GM23338 (cell line): Measurements from ENCODE around the gene SAC3D1. TPM values are rescaled to one million over a fixed set of nuclear protein-coding genes. Genes with fewer than 3 reads are reported as not detected.

Experiments used
- ATAC-seq: fragments of 200-7000 bp; cut with Tn5 transposase; 3 replicates; pipeline ENCODE4 v1.9.1; 2020
- DNase-seq: peaks from one replicate; pipeline ENCODE4 v3.0.0-alpha.2; 2015; ENCODE audit warnings: low spot score
- H2AFZ ChIP-seq: fragments of 200-600 bp; sonication (generic); 2 replicates; pipeline ENCODE4 v1.8.0; 2016; ENCODE audit warnings: antibody characterized with exemption, mild to moderate bottlenecking, moderate library complexity
- H3F3A ChIP-seq: fragments of 200-600 bp; sonication (generic); replicated peaks from 2 replicates; pipeline ENCODE4 v1.8.0; 2017; ENCODE audit warnings: antibody characterized with exemption, mixed run types, low read depth
- H3K27ac ChIP-seq: fragments of 200-600 bp; sonication (generic); 2 replicates; pipeline ENCODE4 v1.6.1; 2016; ENCODE audit warnings: low read depth
- H3K27me3 ChIP-seq: fragments of 200-600 bp; sonication (generic); 2 replicates; pipeline ENCODE4 v1.8.0; 2016; ENCODE audit warnings: mild to moderate bottlenecking, mixed run types, moderate library complexity; ENCODE audit not compliant: insufficient read depth
- H3K36me3 ChIP-seq: fragments of 200-600 bp; sonication (generic); 2 replicates; pipeline ENCODE4 v1.8.0; 2016; ENCODE audit warnings: mild to moderate bottlenecking; ENCODE audit not compliant: insufficient read depth
- H3K4me1 ChIP-seq: fragments of 200-600 bp; sonication (generic); 2 replicates; pipeline ENCODE4 v1.8.0; 2016; ENCODE audit warnings: mild to moderate bottlenecking, moderate library complexity; ENCODE audit not compliant: insufficient read depth
- H3K4me2 ChIP-seq: fragments of 200-600 bp; sonication (generic); 2 replicates; pipeline ENCODE4 v1.7.1; 2017; ENCODE audit warnings: mixed run types
- H3K4me3 ChIP-seq: fragments of 200-600 bp; sonication (generic); 2 replicates; pipeline ENCODE4 v1.6.1; 2016; ENCODE audit warnings: mixed run types
- H3K79me2 ChIP-seq: fragments of 200-600 bp; sonication (generic); replicated peaks from 2 replicates; pipeline ENCODE4 v1.8.0; 2017; ENCODE audit warnings: mild to moderate bottlenecking; ENCODE audit not compliant: insufficient read depth
- H3K9me2 ChIP-seq: fragments of 200-600 bp; sonication (generic); 2 replicates; pipeline ENCODE4 v1.8.0; 2017; ENCODE audit not compliant: insufficient read depth
- H4K20me1 ChIP-seq: fragments of 200-600 bp; sonication (generic); replicated peaks from 2 replicates; pipeline ENCODE4 v1.8.0; 2017; ENCODE audit warnings: mild to moderate bottlenecking; ENCODE audit not compliant: insufficient read depth
- H3K27ac Mint-ChIP-seq: 2 replicates; pipeline ENCODE4 v1.8.0; 2020; ENCODE audit warnings: inconsistent platforms, mild to moderate bottlenecking, moderate library complexity, mixed read lengths
- H3K27me3 Mint-ChIP-seq: 3 replicates; pipeline ENCODE4 v1.8.0; 2022; ENCODE audit warnings: low read depth, mild to moderate bottlenecking, moderate library complexity, mixed read lengths, inconsistent platforms; ENCODE audit not compliant: insufficient read depth, poor library complexity
- H3K36me3 Mint-ChIP-seq: 3 replicates; pipeline ENCODE4 v1.8.0; 2021; ENCODE audit warnings: low read depth, mild to moderate bottlenecking, inconsistent platforms, moderate library complexity, mixed read lengths
- H3K4me1 Mint-ChIP-seq: 3 replicates; pipeline ENCODE4 v1.8.0; 2020; ENCODE audit warnings: mild to moderate bottlenecking, inconsistent platforms, mixed read lengths
- H3K4me3 Mint-ChIP-seq: 3 replicates; pipeline ENCODE4 v1.8.0; 2021; ENCODE audit warnings: moderate library complexity, mild to moderate bottlenecking, inconsistent platforms, mixed read lengths
- H3K9me3 Mint-ChIP-seq: 3 replicates; pipeline ENCODE4 v1.8.0; 2020; ENCODE audit warnings: moderate library complexity, mild to moderate bottlenecking, inconsistent platforms, mixed read lengths
- EZH2phosphoT487 ChIP-seq: fragments of 200-600 bp; sonication (generic); IDR thresholded peaks from one replicate; pipeline ENCODE4 v1.8.1; 2018; ENCODE audit warnings: antibody characterized with exemption; ENCODE audit not compliant: unreplicated experiment
- JUNB ChIP-seq: IDR thresholded peaks from one replicate; pipeline ENCODE4 v1.6.1; 2016; ENCODE audit warnings: antibody characterized with exemption; ENCODE audit not compliant: unreplicated experiment
- NANOG ChIP-seq: IDR thresholded peaks from 2 replicates; pipeline ENCODE4 v1.6.1; 2016; ENCODE audit warnings: antibody characterized with exemption, borderline replicate concordance
- POLR2AphosphoS5 ChIP-seq: IDR thresholded peaks from 2 replicates; pipeline ENCODE4 v1.6.1; 2016; ENCODE audit warnings: antibody characterized with exemption, low read depth
- STAT1 ChIP-seq: IDR thresholded peaks from one replicate; pipeline ENCODE4 v1.6.1; 2016; ENCODE audit warnings: antibody characterized with exemption; ENCODE audit not compliant: unreplicated experiment
- ZNF114 ChIP-seq: fragments of 250-450 bp; sonication (Bioruptor Pico); IDR thresholded peaks from 2 replicates; pipeline ENCODE4 v1.5.0; 2020; ENCODE audit warnings: mild to moderate bottlenecking, moderate library complexity
- polyA plus RNA-seq: library from polyadenylated mRNA; unstranded; fragments of >200 nt; fragmentation: Nextera tagmentation; extraction: Ambion mirVana; gene quantifications from 2 replicates; pipeline ENCODE4 v1.2.1, GENCODE V29; 2016
- total RNA-seq: library from RNA; depleted of rRNA; stranded (reverse); fragments of >200 nt; shearing (Covaris generic); gene quantifications from 2 replicates; pipeline ENCODE4 v1.2.3, GENCODE V29; 2014
- TF ChIP-seq, protein P1 (sequence below): fragments of 250-450 bp; sonication (Bioruptor Pico); IDR thresholded peaks from 2 replicates; pipeline ENCODE4 v1.5.0; 2020; ENCODE audit warnings: mild to moderate bottlenecking, moderate library complexity

SAC3D1 gene
- total and polyA plus RNA-seq, 2 experiments from 2014 or later: 21.6 to 30.3 TPM

- TF ChIP-seq, protein P1, sequence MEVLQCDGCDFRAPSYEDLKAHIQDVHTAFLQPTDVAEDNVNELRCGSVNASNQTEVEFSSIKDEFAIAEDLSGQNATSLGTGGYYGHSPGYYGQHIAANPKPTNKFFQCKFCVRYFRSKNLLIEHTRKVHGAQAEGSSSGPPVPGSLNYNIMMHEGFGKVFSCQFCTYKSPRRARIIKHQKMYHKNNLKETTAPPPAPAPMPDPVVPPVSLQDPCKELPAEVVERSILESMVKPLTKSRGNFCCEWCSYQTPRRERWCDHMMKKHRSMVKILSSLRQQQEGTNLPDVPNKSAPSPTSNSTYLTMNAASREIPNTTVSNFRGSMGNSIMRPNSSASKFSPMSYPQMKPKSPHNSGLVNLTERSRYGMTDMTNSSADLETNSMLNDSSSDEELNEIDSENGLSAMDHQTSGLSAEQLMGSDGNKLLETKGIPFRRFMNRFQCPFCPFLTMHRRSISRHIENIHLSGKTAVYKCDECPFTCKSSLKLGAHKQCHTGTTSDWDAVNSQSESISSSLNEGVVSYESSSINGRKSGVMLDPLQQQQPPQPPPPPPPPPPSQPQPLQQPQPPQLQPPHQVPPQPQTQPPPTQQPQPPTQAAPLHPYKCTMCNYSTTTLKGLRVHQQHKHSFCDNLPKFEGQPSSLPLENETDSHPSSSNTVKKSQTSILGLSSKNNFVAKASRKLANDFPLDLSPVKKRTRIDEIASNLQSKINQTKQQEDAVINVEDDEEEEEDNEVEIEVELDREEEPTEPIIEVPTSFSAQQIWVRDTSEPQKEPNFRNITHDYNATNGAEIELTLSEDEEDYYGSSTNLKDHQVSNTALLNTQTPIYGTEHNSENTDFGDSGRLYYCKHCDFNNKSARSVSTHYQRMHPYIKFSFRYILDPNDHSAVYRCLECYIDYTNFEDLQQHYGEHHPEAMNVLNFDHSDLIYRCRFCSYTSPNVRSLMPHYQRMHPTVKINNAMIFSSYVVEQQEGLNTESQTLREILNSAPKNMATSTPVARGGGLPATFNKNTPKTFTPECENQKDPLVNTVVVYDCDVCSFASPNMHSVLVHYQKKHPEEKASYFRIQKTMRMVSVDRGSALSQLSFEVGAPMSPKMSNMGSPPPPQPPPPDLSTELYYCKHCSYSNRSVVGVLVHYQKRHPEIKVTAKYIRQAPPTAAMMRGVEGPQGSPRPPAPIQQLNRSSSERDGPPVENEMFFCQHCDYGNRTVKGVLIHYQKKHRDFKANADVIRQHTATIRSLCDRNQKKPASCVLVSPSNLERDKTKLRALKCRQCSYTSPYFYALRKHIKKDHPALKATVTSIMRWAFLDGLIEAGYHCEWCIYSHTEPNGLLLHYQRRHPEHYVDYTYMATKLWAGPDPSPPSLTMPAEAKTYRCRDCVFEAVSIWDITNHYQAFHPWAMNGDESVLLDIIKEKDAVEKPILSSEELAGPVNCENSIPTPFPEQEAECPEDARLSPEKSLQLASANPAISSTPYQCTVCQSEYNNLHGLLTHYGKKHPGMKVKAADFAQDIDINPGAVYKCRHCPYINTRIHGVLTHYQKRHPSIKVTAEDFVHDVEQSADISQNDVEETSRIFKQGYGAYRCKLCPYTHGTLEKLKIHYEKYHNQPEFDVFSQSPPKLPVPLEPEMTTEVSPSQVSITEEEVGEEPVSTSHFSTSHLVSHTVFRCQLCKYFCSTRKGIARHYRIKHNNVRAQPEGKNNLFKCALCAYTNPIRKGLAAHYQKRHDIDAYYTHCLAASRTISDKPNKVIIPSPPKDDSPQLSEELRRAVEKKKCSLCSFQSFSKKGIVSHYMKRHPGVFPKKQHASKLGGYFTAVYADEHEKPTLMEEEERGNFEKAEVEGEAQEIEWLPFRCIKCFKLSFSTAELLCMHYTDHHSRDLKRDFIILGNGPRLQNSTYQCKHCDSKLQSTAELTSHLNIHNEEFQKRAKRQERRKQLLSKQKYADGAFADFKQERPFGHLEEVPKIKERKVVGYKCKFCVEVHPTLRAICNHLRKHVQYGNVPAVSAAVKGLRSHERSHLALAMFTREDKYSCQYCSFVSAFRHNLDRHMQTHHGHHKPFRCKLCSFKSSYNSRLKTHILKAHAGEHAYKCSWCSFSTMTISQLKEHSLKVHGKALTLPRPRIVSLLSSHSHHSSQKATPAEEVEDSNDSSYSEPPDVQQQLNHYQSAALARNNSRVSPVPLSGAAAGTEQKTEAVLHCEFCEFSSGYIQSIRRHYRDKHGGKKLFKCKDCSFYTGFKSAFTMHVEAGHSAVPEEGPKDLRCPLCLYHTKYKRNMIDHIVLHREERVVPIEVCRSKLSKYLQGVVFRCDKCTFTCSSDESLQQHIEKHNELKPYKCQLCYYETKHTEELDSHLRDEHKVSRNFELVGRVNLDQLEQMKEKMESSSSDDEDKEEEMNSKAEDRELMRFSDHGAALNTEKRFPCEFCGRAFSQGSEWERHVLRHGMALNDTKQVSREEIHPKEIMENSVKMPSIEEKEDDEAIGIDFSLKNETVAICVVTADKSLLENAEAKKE (CRISPR knock-in tag): no peak
- no peak for TF ChIP-seq NANOG
These were observed 3.0 kb downstream of the SAC3D1 start (continued) for GRCh38 chr11:65043881-65044501.

- Mint-ChIP-seq H3K27ac (no peak overlapping the region), H3K36me3 (peaks cover 17% of the 10 kb centered on the region), H3K27me3 (peaks cover 8% of the 10 kb centered on the region), H3K4me3 (no peak overlapping the region), H3K9me3 (no peaks in the 10 kb centered on the region), H3K4me1 (peaks cover 17% of the 10 kb centered on the region)
- no peaks in the 10 kb centered on the region for H3K9me2 ChIP-seq
- H3K36me3 ChIP-seq: no peaks in the 10 kb centered on the region
- peaks cover 18% of the 10 kb centered on the region for H3K79me2 ChIP-seq
- H4K20me1 ChIP-seq: peaks cover 11% of the 10 kb centered on the region
- H2AFZ ChIP-seq: no peak overlapping the region
- H3K4me1 ChIP-seq: peaks cover 3% of the 10 kb centered on the region; the same call in 1 of the 2 replicates
- H3K4me3 ChIP-seq: no peak overlapping the region
- ATAC-seq: no peak
- H3K4me2 ChIP-seq: no peak overlapping the region
- no peak for DNase-seq
- H3F3A ChIP-seq: 0 out of 2 replicates have a peak, but pooled peaks cover 8% of the 10 kb centered on the region
- no peak overlapping the region for H3K27ac ChIP-seq
- peaks cover 7% of the 10 kb centered on the region; the same call in 1 of the 2 replicates for H3K27me3 ChIP-seq
- TF ChIP-seq JUNB: no peak
- TF ChIP-seq STAT1: no peak
- TF ChIP-seq POLR2AphosphoS5: no peak
- no peak for TF ChIP-seq ZNF114 (CRISPR knock-in tag)
- TF ChIP-seq EZH2phosphoT487: no peak
- TF ChIP-seq, protein P1 (CRISPR knock-in tag): no peak
These were observed 4.1 kb downstream of the SAC3D1 start for GRCh38 chr11:65045061-65045460.
